PC-3 (cell line): ENCODE data around the gene ZNF3. TPM values are rescaled to one million over a fixed set of nuclear protein-coding genes. Genes with fewer than 3 reads are reported as not detected.
"Not testable (repeated sequence)": the region's sequence is repeated elsewhere in the genome, so short reads cannot be mapped to it uniquely, and the experiment has no call there.

ENCODE experiments used
- ATAC-seq: fragments of 200-7000 bp; cut with Tn5 transposase; 2 replicates; pipeline ENCODE4 v1.9.1; 2020; ENCODE audit warnings: mild to moderate bottlenecking, moderate library complexity
- Bru-seq: library from RNA; stranded (reverse); fragments of 400-500 nt; gene quantifications from one replicate; lab custom pipeline; 2021; lab: Mats Ljungman, UMichigan
- BruChase-seq, 2 experiments: library from RNA; stranded (reverse); fragments of 400-500 nt; gene quantifications; one replicate each; lab custom pipeline; 2021; lab: Mats Ljungman, UMichigan
- BruUV-seq: library from RNA; stranded (reverse); fragments of 400-500 nt; replicated peaks from 2 replicates; lab custom pipeline; 2021; lab: Mats Ljungman, UMichigan
- CTCF ChIA-PET: fragments of 300-600 bp; sonication (Branson Sonifier 250); formaldehyde crosslinking; loops from one replicate; lab custom pipeline; 2022; ENCODE audit warnings: antibody characterized with exemption; lab: Charles Lee
- POLR2A ChIA-PET: fragments of 300-600 bp; sonication (Branson Sonifier 250); formaldehyde crosslinking; loops from one replicate; lab custom pipeline; 2022; ENCODE audit warnings: antibody characterized with exemption; ENCODE audit not compliant: unreplicated experiment; lab: Charles Lee
- DNase-seq: peaks from one replicate; pipeline ENCODE4 v3.0.0-alpha.2; 2015
- H2AFZ ChIP-seq: fragments of 300-600 bp; sonication (generic); 2 replicates; pipeline ENCODE4 v1.6.0; 2016; ENCODE audit warnings: antibody characterized with exemption, low read length
- H3F3A ChIP-seq: fragments of 300-600 bp; sonication (generic); one replicate; pipeline ENCODE4 v1.6.0; 2017; ENCODE audit warnings: antibody characterized with exemption, low read length, control low read depth, mild to moderate bottlenecking; ENCODE audit not compliant: unreplicated experiment
- H3K27ac ChIP-seq: fragments of 300-600 bp; sonication (generic); 2 replicates; pipeline ENCODE4 v1.5.1; 2016; ENCODE audit warnings: mild to moderate bottlenecking, low read length
- H3K27me3 ChIP-seq: fragments of 300-600 bp; sonication (generic); 2 replicates; pipeline ENCODE4 v1.6.1; 2016; ENCODE audit warnings: low read length, mixed read lengths
- H3K36me3 ChIP-seq: fragments of 300-600 bp; sonication (generic); 2 replicates; pipeline ENCODE4 v1.6.1; 2016; ENCODE audit warnings: low read depth, mixed run types, low read length, mixed read lengths
- H3K4me1 ChIP-seq: fragments of 300-600 bp; sonication (generic); 2 replicates; pipeline ENCODE4 v1.5.1; 2016; ENCODE audit warnings: low read length; ENCODE audit not compliant: insufficient read depth
- H3K4me2 ChIP-seq: fragments of 300-600 bp; sonication (generic); 2 replicates; pipeline ENCODE4 v1.6.0; 2016; ENCODE audit warnings: low read length
- H3K4me3 ChIP-seq: fragments of 300-600 bp; sonication (generic); 2 replicates; pipeline ENCODE4 v1.5.1; 2016; ENCODE audit warnings: mild to moderate bottlenecking, low read length, mixed read lengths
- H3K79me2 ChIP-seq: fragments of 300-600 bp; sonication (generic); 2 replicates; pipeline ENCODE4 v1.6.1; 2017; ENCODE audit warnings: low read length, mixed read lengths
- H3K9ac ChIP-seq: fragments of 300-600 bp; sonication (generic); 2 replicates; pipeline ENCODE4 v1.6.0; 2016; ENCODE audit warnings: mild to moderate bottlenecking, low read length
- H3K9me2 ChIP-seq: fragments of 300-600 bp; sonication (generic); replicated peaks from 2 replicates; pipeline ENCODE4 v1.6.1; 2016; ENCODE audit warnings: mixed run types, low read length, mixed read lengths
- H3K9me3 ChIP-seq: fragments of 300-600 bp; sonication (generic); 2 replicates; pipeline ENCODE4 v1.6.1; 2016; ENCODE audit warnings: low read length, mixed read lengths
- H4K20me1 ChIP-seq: fragments of 300-600 bp; sonication (generic); 2 replicates; pipeline ENCODE4 v1.6.1; 2016; ENCODE audit warnings: low read length, mixed read lengths
- CTCF ChIP-seq: fragments of 300-600 bp; sonication (generic); conservative IDR thresholded peaks from 2 replicates; pipeline ENCODE4 v1.5.1; 2017; ENCODE audit warnings: antibody characterized with exemption, low read depth, mild to moderate bottlenecking, low read length
- EZH2 ChIP-seq: fragments of 300-600 bp; sonication (generic); IDR thresholded peaks from one replicate; pipeline ENCODE4 v1.6.1; 2017; ENCODE audit warnings: antibody characterized with exemption, mild to moderate bottlenecking, low read length; ENCODE audit not compliant: unreplicated experiment
- EZH2phosphoT487 ChIP-seq: fragments of 300-600 bp; sonication (generic); IDR thresholded peaks from 2 replicates; pipeline ENCODE4 v1.6.1; 2018; ENCODE audit warnings: mild to moderate bottlenecking, antibody characterized with exemption, low read length, borderline replicate concordance
- intact Hi-C: fragments of 100-400 bp; cut with micrococcal nuclease; formaldehyde crosslinking; loops from 2 replicates; pipeline ENCODE4 v1.9.0; 2023
- long read RNA-seq: library from polyadenylated mRNA; unstranded; transcript quantifications from one replicate; pipeline ENCODE4 v2.0.0, GENCODE V29; 2021; ENCODE audit not compliant: unreplicated experiment
- total RNA-seq: library from RNA; depleted of rRNA; stranded (reverse); fragments of >200 nt; gene quantifications from 2 replicates; pipeline ENCODE4 v1.2.3, GENCODE V29; 2014; rRNA removed

ZNF3 gene
- total RNA-seq (16.5 and 18.0 TPM in 2 replicates), Bru-seq, nascent RNA (percentile 90 among the genes with signal in this experiment), BruChase-seq, experiment 1, labeled RNA remaining after a 6-hour chase (percentile 91 among the genes with signal in this experiment), BruChase-seq, experiment 2, labeled RNA remaining after a 2-hour chase (percentile 93 among the genes with signal in this experiment)
- long read RNA-seq, transcript ZNF3-209 (5 exons, 574 nt): minor isoform, 5 of 111 reads
- long read RNA-seq, transcript ZNF3-202 (6 exons, 2,799 nt): major isoform, 35 of 111 reads
- long read RNA-seq, transcript ZNF3-207 (5 exons, 2,718 nt): minor isoform, 8 of 111 reads
- long read RNA-seq, partial matches to known transcripts: 2 of 111 reads
- long read RNA-seq, other reads (novel, unspliced or antisense): 55 of 111 reads

GRCh38 chr7:100081535-100082102 lies at the start of gene ZNF3:
TSS of gene ZNF3 (minus strand) at chr7:100081723. CDS start at chr7:100077357, 4,366 bp downstream.
- DNase-seq (peak; percentile 98), ATAC-seq (peak; percentile 80)
- Histone ChIP-seq H3K79me2 (peaks cover 47% of the 10 kb centered on the region), H3K9ac (peak within 1 kb of the TSS; percentile 95), H2AFZ (peak within 1 kb of the TSS; percentile 61), H4K20me1 (0 out of 2 replicates have a peak, but pooled peaks cover 6% of the 10 kb centered on the region), H3K27ac (peak within 1 kb of the TSS; percentile 53), H3K4me3 (peak within 1 kb of the TSS; percentile 100), H3K9me3 (no peaks in the 10 kb centered on the region), H3K4me1 (peaks cover 13% of the 10 kb centered on the region), H3K9me2 (no peaks in the 10 kb centered on the region), H3F3A (no peaks in the 10 kb centered on the region), H3K4me2 (peak within 1 kb of the TSS; percentile 84), H3K36me3 (peaks cover 21% of the 10 kb centered on the region), H3K27me3 (no peaks in the 10 kb centered on the region)
- ChIA-PET CTCF (no interaction called here), POLR2A (interaction anchor here (1.1 kb wide), 2 partner anchors 18 to 20 kb away, joined by 9 to 30 read pairs; partner anchors contain the start of genes AP4M1 and MCM7)
- TF ChIP-seq EZH2: no peak
- peak; percentile 89 for TF ChIP-seq CTCF
- no TSS peak for BruUV-seq
- intact Hi-C loops: loop anchor here (1.0 to 5.0 kb wide), 3 partner anchors 46 to 674 kb away; partner anchors contain the start of genes BUD31, MBLAC1 and PDAP1

GRCh38 chr7:100130608-100131453 lies 49.3 kb upstream of the ZNF3 start:
- TF ChIP-seq CTCF: peak; percentile 71
- no peak for TF ChIP-seq EZH2phosphoT487
- Histone ChIP-seq H3K4me2 (peak overlapping the region; percentile 82), H3K9ac (peak overlapping the region; percentile 18; the same call in 1 of the 2 replicates), H3K79me2 (0 out of 2 replicates have a peak, but pooled peaks cover 5% of the 10 kb centered on the region), H3K27ac (no peak overlapping the region), H3K9me2 (no peaks in the 10 kb centered on the region), H3F3A (no peaks in the 10 kb centered on the region), H3K9me3 (no peaks in the 10 kb centered on the region), H3K4me3 (peak overlapping the region; percentile 48; the same call in 1 of the 2 replicates), H2AFZ (peak overlapping the region; percentile 79), H3K27me3 (no peaks in the 10 kb centered on the region), H4K20me1 (no peaks in the 10 kb centered on the region), H3K4me1 (0 out of 2 replicates have a peak, but pooled peaks cover 4% of the 10 kb centered on the region), H3K36me3 (no peaks in the 10 kb centered on the region)
- no peak for ATAC-seq
- ChIA-PET POLR2A (no interaction called here), CTCF (interaction anchor here (1.0 kb wide), 1 partner anchor 29 kb away, joined by 6 read pairs; no protein-coding TSS in a partner anchor)
- DNase-seq: peak; percentile 65
- intact Hi-C loops: loop anchor here (5.0 kb wide), 2 partner anchors 211 to 276 kb away; no protein-coding TSS in a partner anchor
- no TSS peak for BruUV-seq

GRCh38 chr7:100130220-100130607 lies 48.7 kb upstream of the ZNF3 start:
- H3K4me3 ChIP-seq, H3K27ac ChIP-seq, POLR2A ChIA-PET, H3K9me3 ChIP-seq, H3K27me3 ChIP-seq, H3F3A ChIP-seq, BruUV-seq, H3K79me2 ChIP-seq, H3K36me3 ChIP-seq, H3K9ac ChIP-seq, H4K20me1 ChIP-seq, DNase-seq, H3K9me2 ChIP-seq, H3K4me1 ChIP-seq, H2AFZ ChIP-seq, ATAC-seq, H3K4me2 ChIP-seq: not testable (repeated sequence)
- CTCF ChIA-PET: interaction anchor here (1.0 kb wide), 1 partner anchor 28 kb away, joined by 6 read pairs; no protein-coding TSS in a partner anchor
- intact Hi-C loops: loop anchor here (5.0 kb wide), 2 partner anchors 212 to 277 kb away; no protein-coding TSS in a partner anchor
